GM19328 (cell line): ENCODE results near the gene RASGEF1B.

Experiments used
- ATAC-seq: cut with Tn5 transposase; IDR thresholded peaks from one replicate; pipeline ENCODE4 v1.9.1; 2021; ENCODE audit warnings: mild to moderate bottlenecking, moderate library complexity; ENCODE audit not compliant: unreplicated experiment

The RASGEF1B gene

DNA sequence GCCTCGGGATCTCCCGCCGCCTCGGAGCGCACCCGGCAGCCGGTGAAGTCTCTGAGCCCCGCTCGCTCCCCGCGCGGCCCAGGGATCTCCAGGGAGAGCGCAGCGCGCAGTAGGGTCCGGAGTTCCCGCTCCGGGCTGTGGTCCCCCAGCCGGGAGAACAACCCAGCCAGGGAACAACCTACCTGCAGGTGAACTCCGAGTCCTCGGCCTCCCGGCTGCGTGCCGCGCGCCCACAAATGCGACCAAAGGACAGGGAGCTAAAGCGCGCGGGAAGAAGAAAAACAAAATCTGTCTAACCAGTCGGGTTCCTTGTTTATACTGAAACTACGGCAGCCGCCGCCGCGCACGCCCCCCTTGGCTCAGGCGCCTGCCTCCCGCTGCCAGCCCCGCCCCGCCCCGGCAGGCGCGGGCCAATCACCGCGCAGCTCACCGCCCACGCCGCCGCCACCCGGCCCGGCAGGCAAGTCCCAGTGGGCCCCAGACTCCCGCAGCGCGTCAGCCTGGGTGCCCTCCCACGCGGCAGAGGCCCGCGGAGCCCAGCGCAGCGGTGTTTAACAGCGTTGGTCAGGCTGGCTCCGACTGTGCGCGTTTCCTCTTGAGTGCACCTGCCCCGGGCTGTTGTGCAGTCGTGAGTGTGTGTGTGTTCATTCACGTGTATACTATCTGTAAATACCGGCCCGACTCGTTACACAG lies at the start of gene RASGEF1B:
TSS of gene RASGEF1B (minus strand) at position 320 of the 693 bp plus-strand sequence. CDS start 12,399 bp downstream, outside the sequence.
- peak; percentile 91 for ATAC-seq

DNA sequence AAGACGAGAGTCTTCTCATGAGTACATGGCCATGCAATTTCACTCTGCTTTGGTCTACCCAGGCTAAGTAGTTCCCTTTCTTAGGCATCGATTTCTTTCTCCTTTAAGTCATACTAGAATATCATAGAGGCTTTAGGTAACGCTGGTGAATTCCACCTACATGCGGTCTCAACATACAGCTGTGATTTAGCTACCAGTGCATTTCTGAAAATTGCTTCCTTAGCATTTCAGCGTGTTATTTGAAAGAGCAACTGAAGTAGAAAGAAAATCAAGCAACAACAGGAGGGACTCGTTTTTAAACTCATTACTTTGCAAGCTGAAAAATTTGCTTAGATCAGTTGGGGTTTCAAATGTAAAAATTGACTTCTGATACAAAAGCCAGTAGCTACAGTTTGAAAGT lies 48.1 kb upstream of the RASGEF1B start:
- ATAC-seq, result no peak

GRCh38 chr4:81519427-81519773 lies 47.7 kb upstream of the RASGEF1B start:
- no peak for ATAC-seq

DNA sequence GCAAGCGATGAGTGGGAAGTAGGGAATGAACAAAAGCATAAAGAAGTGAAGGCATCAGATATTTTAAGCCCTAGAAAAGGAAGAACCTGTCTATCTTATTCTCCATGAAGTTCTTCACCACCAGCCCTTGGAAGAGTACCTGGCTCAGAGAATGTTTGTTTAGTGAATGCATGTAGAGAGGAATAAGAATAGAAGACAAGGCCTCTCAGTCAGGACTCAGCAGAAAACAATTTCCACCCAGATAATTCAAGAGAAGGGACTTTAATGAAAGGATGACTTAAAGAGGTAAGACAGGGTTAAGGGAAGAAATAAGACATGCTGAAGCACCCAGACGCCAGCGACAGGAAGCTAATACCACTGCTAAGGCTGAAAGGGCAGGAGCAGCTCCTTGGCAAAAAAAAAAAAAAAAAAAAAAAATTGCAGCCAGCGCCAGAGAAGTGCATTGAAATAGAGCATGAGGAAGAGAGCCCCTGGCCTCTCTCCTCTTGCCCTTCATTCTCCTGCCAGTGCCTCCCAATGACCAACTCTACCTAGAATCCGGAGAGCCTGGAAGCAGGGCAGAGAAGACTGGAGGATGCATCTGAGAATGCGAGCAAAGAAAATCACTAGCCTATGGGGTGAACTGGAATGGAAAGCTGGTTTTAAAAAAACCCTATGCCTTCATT lies 47.2 kb upstream of the RASGEF1B start:
- no peak for ATAC-seq

DNA sequence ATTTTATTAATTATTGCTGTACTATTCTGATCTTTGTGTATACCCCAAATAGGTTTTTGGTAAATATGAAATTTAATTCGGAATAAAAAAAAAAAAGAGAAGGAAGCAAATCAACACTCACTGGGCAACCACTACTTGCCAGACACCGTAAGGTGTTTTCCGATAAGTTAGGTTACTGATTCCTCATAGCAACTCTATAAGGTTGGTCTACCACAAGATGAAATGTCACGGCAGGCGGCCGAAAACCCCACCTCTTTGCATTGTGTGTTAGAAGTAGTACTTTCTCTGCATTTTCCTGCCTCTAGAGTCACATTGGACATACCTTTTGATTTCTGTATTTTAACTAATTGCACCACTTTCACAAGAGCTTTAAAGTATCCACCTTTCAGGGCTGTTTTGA lies 44.5 kb upstream of the RASGEF1B start:
- no peak for ATAC-seq

DNA sequence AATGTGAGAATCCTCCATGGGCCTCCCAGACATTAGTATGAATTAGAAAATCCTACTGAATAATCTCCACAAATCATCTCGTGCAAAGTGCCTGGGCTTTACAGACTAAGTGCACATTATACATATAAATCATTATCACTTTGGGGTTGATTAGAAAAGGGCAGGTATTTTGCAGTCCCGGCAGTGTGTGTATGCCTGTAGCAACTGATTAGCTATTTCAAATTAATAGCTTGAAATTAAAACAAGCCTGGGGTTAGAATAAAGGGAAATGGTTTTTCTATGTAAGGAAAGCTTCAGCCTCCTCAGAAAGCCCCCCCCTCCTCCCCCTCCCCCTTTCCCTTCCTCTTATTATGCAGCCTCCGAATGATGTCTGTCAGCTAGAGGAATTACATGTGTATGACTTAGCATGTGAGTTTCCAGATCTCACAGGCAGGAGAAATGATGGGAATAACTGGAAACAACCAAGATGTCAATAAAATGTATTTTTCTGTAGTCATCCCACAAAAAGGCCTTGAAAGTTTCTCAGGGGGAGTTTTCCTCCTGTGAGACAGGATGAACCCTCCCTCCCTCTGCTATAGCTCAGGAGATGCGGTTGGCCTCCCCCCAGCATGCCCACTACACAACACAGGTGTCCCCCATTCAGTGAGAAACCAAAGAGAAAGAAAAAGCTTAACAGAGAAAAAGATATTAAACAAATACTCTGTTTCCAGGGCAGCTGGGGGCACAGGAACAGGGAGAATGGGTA lies 41.2 kb upstream of the RASGEF1B start:
- ATAC-seq, result no peak

DNA sequence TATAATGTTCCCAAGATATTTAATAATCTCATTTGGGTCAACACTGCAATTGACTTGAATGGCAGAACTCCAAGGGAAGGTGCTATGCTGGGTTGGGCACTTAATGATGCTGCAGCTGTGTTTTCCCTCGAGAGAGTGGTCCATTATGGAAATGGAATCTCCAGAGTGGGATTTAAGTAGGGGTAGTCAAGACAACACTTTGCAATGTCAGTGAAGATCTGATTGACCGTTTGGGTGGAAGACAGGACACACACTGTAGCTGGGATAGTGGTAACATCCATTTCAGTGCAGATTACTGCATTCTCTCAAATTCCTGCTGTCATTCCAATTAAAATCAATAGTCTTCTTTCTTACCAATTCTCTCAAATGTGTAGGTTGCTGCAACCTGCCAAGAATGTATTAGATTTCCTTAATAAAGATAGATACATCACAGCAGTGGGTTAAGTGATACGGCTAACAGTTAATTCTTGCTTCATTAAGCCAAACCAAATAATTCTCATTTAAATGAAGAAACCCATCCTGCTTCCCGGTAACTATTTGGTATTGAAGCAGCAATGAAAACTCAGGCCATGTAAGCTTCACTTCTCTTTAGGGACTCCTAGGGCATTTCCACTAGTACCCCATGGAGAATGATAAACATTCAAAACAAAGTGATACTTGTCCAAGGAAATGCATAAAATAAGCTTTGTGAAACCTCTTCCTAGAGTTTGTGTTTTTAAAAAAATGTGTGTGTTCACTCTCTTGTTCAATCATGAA lies 40.5 kb upstream of the RASGEF1B start:
- ATAC-seq, result no peak

DNA sequence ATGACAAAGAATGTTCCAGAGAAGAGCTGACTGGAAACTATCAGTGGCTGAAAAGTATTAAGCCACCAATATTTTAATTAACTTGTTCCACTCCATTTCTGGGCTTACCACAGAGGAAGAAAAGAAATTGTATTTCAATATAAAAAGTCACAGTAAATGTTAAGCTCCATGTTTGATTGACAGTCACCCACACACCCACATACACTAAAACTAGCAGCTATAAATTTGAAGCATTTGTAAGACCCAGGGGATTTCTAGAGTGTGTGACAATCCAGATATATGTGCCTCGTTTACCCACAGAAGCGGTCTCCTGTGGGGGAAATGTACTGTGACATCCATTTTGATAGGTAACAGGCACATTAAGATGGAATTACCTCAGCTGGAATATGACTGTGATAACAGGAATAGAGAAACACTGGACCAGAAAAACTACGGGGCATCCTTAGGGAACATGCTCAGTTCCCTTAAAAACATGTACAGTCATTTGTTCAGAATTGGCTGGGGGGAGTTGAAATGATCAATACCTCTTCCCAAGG lies 39.0 kb upstream of the RASGEF1B start:
- no peak for ATAC-seq

GRCh38 chr4:81509822-81510221 lies 38.1 kb upstream of the RASGEF1B start:
- no peak for ATAC-seq

DNA sequence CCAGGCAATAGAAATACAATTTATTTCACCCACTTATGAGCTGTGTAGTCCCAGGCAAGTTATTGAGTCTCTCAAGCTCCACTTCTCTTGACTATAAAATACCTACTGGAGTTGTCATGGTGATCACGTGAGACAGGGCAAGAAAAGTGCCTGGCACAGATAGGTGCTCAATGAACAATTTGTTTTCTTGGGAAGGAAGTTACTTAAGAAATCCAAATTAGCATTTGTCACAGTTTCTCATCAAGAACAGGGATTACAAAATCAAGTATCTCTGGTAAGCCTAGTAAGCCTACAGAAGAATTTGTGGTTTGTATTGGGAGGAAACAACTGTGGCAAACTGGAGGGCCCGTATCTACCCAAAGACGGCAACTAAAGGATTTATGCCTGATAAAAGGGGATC lies 37.5 kb upstream of the RASGEF1B start:
- ATAC-seq, result no peak

DNA sequence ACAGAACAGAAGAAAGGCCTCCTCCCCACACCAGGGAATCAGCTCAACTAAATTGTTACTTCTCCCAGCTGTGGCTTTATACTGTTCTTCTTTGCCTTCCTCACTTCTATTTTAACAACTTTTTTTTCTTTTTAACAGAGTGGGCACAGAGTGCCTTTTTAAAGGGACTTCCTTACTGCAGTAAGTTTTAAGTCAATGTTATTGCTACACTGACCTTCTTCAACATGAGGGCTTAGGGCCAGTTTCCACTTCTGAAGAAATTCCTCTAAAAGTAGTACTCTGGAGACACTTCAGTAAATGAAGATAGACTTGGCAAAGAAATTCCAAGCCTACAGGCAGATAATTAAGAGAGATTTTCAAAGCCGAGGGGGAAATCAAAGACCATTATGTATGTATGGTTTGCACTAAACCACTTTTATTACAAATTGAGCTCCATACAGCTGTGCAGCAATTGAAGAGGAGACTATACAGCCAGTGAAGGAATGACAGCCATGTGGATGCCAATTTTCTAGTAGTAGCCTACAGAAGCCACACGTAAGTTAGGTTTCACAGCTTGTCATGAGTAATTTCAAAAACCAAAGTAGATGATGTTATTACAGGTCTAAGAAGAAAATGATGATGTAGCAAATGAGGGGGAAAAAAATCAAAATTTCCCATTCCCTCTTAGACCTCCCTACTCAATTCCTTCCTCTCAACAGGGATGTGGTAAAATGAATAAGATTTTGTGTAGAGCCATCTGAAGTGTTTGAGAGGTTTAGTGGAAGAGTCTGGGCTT lies 36.9 kb upstream of the RASGEF1B start:
- no peak for ATAC-seq

GRCh38 chr4:81507530-81507929 lies 35.8 kb upstream of the RASGEF1B start:
- no peak for ATAC-seq

GRCh38 chr4:81506731-81507130 lies 35.0 kb upstream of the RASGEF1B start:
- ATAC-seq, result peak; percentile 47

DNA sequence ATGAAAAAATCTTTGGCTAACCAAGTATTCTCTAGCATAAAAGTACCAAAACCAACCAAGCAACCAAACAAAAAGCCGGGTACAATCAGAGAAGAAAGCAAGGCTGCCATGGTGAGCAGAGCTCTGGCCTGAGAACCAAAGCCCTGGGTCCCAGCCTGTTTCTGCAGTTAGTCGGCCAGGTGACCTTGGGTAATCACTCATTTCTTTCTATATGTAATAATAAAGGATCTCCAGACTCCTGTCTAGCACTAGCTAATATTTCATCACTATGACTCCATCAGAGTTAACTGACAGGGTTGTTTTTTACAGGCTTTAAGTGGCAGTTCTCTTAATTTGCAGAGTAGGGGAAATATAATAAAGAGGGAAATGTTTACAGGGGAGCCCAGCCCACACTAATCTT lies 34.0 kb upstream of the RASGEF1B start:
- no peak for ATAC-seq

DNA sequence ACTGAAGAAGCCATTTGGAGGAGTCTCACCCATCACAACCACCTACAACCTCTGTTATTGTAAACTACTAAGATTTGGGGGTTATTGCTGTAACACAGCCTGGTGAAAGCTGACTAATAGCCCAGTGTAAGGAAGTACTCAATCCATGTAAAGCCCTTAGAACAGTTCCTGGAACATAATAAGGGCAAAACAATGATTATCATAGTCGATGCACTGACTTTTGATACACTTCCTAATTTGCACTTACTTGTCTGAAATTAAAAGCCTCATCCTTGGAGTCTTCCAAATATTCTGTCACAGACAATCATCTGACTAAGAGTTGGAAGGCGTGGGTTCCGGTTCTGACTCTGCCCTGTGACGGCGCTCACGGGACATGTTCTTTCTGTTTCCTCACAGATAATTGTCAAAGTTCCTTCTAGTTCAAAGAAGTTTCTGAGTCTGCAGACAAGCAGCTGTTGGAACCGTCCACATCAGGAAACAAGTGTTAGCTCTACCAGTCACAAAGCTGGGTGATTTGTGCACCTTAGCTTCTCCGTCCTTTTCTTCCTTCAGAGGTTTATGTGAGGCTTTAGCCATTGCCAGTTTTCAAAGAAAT lies 33.4 kb upstream of the RASGEF1B start:
- peak; percentile 55 for ATAC-seq

- no peak for ATAC-seq
Measured at GRCh38 chr4:81504112-81505003, 32.7 kb upstream of the RASGEF1B start.

DNA sequence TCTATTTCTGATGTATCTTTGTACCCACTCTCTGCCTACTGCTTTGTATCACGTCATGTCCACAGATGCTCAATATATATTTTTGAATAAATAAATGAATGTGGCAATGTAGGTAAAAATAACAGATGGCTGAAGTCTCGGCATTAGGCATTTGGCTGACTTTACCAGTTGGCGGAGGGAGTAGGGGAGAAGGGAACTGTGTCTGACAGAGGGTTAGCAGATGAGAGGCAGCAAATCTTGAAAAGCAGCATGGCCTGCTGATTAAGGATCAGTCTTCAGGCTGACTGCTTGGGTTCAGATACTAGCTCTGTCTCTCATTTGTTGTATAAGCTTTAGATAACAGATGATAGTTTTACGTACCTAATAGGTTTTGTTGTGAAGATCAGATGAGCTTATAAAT lies 31.9 kb upstream of the RASGEF1B start:
- ATAC-seq, result no peak

- ATAC-seq, result no peak
Measured at GRCh38 chr4:81502564-81502963, 30.9 kb upstream of the RASGEF1B start.

DNA sequence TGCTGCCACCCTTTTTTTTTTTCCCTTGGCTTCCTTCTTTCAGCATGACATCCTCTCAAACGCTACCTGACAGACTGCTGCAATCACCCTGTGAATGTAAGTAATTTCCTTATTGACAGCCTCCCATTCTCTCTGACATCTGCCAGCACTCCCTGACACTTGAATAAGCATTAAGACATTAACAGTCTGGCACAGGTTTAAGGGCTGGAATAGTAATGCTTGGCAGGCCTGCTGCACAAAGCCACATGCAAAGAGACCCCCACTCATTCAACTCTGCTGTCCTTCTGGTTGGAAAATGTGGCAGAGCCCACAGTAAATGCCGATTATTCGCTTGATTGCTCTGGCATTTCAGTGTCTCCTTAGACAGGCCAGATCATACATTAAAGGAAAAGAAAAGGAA lies 28.1 kb upstream of the RASGEF1B start:
- no peak for ATAC-seq
